Hindlimb muscle (tissue), 1 donor: Measurements from ENCODE around the gene HJV. TPM values are rescaled to one million over a fixed set of nuclear protein-coding genes. Genes with fewer than 3 reads are reported as not detected.

Experiments used
- DNase-seq: peaks from one replicate; pipeline ENCODE4 v3.0.0-alpha.2; 2013
- polyA plus RNA-seq: library from polyadenylated mRNA; unstranded; fragments of 120-200 nt; gene quantifications from one replicate; pipeline ENCODE4 v1.2.1, GENCODE V29; 2013; ENCODE audit not compliant: insufficient read length

HJV gene
- polyA plus RNA-seq, 1 donor = 243 TPM

GRCh38 chr1:145992502-145992936, 29.0 kb downstream of the HJV start:
- DNase-seq = no peak

- no peak for DNase-seq
Measured at GRCh38 chr1:145991735-145992412, 29.7 kb downstream of the HJV start.

- no peak for DNase-seq
Measured at GRCh38 chr1:145990249-145990855, 31.2 kb downstream of the HJV start.

GRCh38 chr1:145988773-145989172, 32.8 kb downstream of the HJV start:
- no peak for DNase-seq

- DNase-seq = no peak
Measured at GRCh38 chr1:145987926-145988325, 33.6 kb downstream of the HJV start.

- no peak for DNase-seq
Measured at GRCh38 chr1:145986551-145986950, 35.0 kb downstream of the HJV start.

GRCh38 chr1:145985502-145986439, 35.8 kb downstream of the HJV start:
- DNase-seq = no peak

GRCh38 chr1:145985129-145985501, 36.4 kb downstream of the HJV start:
- DNase-seq = no peak

- DNase-seq = no peak
Measured at GRCh38 chr1:145983960-145984830, 37.3 kb downstream of the HJV start.

GRCh38 chr1:145983206-145983675, 38.3 kb downstream of the HJV start:
- no peak for DNase-seq

GRCh38 chr1:145982010-145982723, 39.4 kb downstream of the HJV start:
- no peak for DNase-seq

- no peak for DNase-seq
Measured at GRCh38 chr1:145980457-145980994, 41.0 kb downstream of the HJV start.

- DNase-seq = no peak
Measured at GRCh38 chr1:145979746-145980456, 41.6 kb downstream of the HJV start.

GRCh38 chr1:145978854-145979745, 42.4 kb downstream of the HJV start:
- DNase-seq = peak; percentile 96

- no peak for DNase-seq
Measured at GRCh38 chr1:145978471-145978853, 43.1 kb downstream of the HJV start.

- DNase-seq = peak; percentile 86
Measured at GRCh38 chr1:145977486-145978470, 43.8 kb downstream of the HJV start.

- DNase-seq = no peak
Measured at GRCh38 chr1:145977016-145977415, 44.5 kb downstream of the HJV start.

- DNase-seq = no peak
Measured at GRCh38 chr1:145975216-145975615, 46.3 kb downstream of the HJV start.
